Activated CD4-positive, alpha-beta T cell treated with anti-CD3 and anti-CD28 coated beads for 4 hours (primary cell): Measurements from ENCODE around the gene CPSF3.

Source experiments
- DNase-seq, 2 donors: peaks; one replicate each; pipeline ENCODE4 v3.0.0-alpha.2; 2020

CPSF3 gene

DNA sequence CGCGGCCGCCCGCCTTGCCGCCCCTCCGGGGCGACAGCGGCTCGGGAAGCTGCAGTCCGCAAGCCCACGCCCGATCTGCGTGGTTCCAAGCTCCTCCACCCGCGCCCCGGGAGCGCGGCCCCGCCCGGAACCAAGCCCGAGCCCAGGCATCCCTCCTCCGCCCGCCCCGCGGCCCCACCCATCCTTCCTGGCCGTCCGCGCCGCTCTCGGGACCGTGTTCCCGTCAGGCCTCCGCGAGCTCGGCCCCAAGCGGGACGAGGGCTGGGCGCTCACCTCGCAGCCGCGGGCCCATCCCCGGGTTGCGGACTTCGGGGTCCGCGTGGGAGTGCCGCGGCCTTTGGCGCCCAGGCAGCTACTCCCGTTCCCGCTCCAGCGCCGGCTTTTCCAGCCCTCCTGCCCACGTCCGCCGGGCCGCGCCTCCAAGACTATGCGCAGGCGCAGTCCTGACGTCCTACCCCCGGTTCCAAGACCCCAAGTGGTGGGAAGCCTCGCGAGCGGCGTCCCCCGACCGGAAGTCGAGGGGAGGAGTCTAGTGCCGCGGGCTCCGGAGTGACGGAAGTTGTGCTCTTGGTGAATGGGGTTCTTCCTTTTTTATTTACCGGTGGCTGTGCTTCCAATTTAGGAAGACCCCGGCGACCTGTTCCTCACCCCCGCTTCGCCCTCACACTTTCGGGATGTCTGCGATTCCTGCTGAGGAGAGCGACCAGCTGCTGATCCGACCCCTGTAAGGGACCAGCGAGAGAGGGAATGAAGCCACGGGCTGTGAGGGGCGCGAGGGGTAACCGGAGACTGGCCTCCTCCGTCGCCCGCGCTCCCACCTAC, at the start of gene CPSF3, which contains the start of gene ITGB1BP1:
Gene CPSF3, plus strand, starts transcription at position 555 of the 822 bp plus-strand sequence. Its CDS starts 120 bp downstream, at position 675.
Gene ITGB1BP1, minus strand, starts transcription at position 429 of the 822 bp plus-strand sequence. CDS start 4,831 bp downstream, outside the sequence.
- DNase-seq: peak; percentile 95

DNA sequence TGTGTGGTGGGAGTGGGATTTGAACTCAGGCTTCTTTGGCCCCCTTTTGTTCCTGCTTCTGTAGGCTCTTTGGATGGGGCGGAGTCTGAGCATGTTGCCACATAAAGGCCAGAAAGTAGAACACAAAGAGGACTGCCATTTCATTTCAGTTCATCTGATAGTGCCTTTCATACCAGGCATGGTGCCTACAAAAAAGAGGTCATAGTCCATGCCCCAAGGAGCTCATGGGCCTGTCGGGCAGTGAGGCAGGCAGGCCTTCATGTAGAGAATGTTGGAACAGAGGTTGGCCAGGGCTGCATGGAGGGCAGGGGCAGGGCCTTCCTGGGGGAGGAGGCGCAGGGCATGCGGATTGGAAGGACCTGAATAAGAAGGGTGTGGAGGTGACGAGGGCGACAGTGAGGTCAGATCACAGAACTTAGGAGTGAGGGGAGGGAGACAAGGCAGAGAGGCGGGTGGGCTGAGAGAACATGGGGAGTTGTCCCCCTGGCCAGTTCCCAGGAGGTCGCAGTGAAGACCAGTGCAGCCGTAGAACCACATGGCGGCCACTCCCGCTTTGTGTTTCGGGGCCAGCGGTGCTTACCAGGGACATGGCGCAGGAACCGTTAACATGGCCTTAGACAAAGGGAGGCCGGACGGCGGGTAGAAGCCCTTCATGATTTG, 49.3 kb upstream of the CPSF3 start:
- no peak for DNase-seq

- DNase-seq: no peak
Observed at GRCh38 chr2:9375857-9376428, 47.5 kb upstream of the CPSF3 start.

- DNase-seq: no peak
Observed at GRCh38 chr2:9377461-9378097, 45.9 kb upstream of the CPSF3 start.

GRCh38 chr2:9378433-9379390, 44.7 kb upstream of the CPSF3 start:
- no peak for DNase-seq

- no peak for DNase-seq
Observed at GRCh38 chr2:9379391-9379755, 44.1 kb upstream of the CPSF3 start.

GRCh38 chr2:9380702-9381628, 42.5 kb upstream of the CPSF3 start:
- DNase-seq: no peak

DNA sequence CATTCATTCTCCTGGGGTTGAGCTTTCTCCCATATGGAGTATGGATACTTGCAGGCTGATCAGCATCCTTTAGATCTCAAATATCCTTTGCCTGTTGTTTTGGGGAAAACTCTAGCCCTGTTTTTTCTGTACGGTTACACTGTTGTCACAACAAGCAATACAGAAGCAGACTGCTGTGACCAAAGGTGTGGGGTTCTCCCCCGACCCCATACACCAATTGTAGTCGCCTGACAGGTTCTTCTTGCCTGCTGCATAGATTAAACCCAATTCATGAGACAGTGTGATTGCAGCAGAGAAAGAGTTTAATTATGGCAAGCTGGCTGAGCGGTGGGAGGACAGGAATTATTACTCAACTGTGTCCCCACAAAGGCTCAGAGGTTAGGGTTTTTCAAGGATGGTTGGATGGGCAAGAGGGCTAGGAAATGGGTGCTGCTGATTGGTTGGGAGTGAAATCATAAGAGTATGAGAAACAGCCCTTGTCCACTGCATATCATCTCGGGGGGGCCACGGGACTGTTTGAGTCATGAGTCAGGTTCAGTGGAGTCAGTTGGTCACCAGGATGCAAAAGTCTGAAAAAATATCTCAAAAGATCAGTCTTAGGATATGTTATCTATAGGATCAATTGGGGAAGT, 40.7 kb upstream of the CPSF3 start:
- no peak for DNase-seq

- DNase-seq: no peak
Observed at GRCh38 chr2:9384521-9384920, 38.9 kb upstream of the CPSF3 start.

- no peak for DNase-seq
Observed at GRCh38 chr2:9385841-9386240, 37.6 kb upstream of the CPSF3 start.

GRCh38 chr2:9388199-9388681, 35.2 kb upstream of the CPSF3 start:
- DNase-seq: no peak

GRCh38 chr2:9388950-9389911, 34.2 kb upstream of the CPSF3 start:
- DNase-seq: no peak

DNA sequence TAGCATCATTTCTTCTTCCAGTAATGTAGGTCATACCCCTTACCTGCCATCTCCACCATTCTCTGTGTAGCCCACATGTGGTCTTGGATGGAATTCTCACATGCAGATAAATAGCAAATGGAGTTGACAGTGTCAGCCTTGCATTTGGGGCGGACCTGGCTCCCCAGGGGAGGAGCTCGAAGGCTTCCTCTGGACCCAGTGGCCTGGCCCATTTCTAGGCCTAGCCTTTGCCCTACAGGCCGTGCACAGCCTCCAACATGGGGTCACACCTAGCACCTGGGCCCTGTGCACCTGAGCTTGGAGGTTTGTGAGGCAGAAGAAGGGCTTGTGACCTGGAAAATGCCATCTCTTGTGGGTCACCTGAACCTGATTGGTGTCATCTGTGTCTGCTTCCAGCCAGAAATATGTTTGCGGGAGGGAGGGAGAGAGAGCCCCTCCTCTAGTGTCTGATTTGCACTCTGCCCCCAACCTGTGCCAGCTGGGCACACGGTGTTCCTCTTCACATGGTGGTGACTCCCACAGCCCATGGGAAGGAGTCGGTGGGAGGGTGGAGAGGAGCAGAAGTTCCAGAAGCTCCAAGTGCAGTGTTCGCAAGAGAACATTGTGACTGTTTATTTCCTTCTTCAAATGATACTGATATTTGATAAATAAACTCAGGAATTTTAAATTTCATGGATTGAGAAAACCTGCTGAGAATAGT, 33.2 kb upstream of the CPSF3 start:
- DNase-seq: no peak

DNA sequence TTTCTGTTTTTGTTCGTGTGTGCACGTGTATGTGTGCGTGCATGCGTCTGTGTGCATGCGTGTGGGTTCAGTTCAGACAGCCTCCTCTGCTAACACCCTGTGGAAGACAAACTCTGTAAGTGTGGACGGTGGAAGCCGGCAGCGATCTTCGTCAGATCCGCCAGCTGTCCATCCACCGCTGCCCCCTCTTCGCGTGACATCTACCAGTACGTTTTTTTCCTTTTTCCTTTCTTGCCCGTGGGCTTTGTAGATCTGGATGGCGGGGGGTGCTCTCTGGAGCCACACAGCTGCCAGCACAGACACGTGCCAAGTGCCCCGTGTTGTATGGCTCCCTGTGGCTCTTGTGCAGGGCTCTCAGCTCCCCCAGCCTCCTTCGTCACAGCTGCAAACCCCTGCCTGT, 32.5 kb upstream of the CPSF3 start:
- no peak for DNase-seq

DNA sequence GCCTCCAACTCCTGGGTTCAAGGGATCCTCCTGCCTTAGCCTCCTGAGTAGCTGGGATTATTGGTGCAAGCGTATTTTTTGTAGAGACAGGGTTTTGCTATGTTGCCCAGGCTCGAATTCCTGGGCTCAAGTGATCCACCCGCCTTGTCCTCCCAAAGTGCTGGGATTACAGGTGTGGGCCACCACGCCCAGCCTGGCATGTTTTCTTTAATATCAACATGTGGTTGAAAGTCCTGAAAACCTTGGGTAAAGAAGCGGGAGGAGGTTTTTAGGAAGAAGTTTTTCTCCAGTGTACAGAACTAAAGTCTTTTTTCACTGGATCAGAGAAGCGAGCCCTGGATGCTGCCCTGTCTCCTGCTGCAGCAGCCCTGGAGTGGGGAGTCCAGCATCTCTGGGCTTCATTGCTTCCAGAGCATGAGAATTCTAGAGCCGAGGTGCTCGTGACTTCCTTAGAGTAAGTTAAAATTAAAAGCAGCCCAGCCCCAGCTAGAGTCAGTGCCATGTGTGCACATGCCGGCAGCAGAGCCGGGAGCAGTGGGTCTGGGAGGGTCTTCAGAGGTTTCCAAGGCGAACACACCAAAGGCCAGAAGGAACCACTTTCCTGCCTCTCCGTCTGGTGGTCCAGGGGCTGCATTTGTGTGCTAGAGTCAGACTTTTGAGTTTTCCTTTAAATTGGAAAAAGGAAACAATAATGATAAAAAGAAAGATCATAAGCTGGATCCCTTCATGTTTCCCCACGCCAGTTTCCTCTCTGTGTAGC, 31.3 kb upstream of the CPSF3 start:
- no peak for DNase-seq

DNA sequence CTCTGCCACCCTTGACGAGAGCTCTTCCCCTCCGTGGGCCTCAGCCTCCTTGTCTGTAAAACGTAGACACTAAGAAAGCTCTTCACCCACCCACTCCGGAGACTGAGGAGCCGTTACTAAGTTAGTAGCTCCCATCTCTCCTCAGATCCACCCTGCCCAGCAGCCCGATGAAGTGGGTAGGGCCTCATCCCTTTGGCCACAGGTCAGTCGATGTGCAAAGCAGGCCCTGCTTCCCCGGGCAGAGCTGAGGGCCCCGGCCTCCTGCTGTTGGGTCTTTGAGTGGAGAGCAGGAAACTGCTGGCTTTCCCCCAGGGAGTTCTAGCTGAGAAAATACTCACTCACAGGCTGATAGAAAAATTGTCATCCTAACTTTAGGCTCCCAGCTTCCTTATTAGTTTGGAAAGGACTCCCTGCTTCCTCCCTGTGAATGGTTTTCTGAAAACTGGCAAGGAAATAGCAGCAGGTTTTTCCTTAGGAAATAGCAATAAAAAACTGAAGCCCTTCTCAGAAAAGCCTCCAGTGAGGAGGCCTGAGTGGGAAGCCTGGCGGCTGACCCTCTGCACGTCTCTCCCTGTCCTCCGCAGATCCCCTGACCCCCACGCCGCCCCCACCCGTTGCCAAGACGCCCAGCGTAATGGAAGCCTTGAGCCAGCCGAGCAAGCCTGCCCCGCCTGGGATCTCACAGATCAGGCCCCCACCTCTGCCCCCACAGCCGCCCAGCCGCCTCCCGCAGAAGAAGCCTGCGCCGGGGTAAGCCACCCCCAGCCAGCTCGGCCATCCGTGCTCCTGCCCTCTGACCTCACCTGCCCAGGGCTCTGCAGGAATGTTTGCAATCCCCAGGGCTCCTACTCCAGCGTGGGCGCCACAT, 30.3 kb upstream of the CPSF3 start:
- no peak for DNase-seq

- DNase-seq: no peak
Observed at GRCh38 chr2:9394816-9395215, 28.6 kb upstream of the CPSF3 start.
